Transverse colon (tissue), 4 donors: ENCODE measurements around the gene ACVR2A.

Experiments
- CTCF ChIP-seq, 5 experiments: fragments of 200-600 bp in 3 of 5; fragments of 450-650 bp in 2 of 5; sonication (generic) in 3 of 5; IDR thresholded peaks; 1 replicate in 2 of 5; 2 replicates in 3 of 5; pipeline ENCODE4 v1.5.1; 2016 to 2017; ENCODE audit warnings: antibody characterized with exemption in 5 of 5, inconsistent platforms in 3 of 5, mild to moderate bottlenecking in 2 of 5, moderate library complexity in 1 of 5
- EP300 ChIP-seq: sonication (generic); formaldehyde crosslinking; IDR thresholded peaks from one replicate; pipeline ENCODE4 v1.6.1; 2017; ENCODE audit warnings: antibody characterized with exemption, low read depth
- POLR2A ChIP-seq: fragments of 450-650 bp; IDR thresholded peaks from one replicate; pipeline ENCODE4 v1.6.1; 2016; ENCODE audit warnings: antibody characterized with exemption, mild to moderate bottlenecking, moderate library complexity
- POLR2AphosphoS5 ChIP-seq, 3 donors: sonication (generic); formaldehyde crosslinking; IDR thresholded peaks; one replicate each; pipeline ENCODE4 v1.6.1; 2016; ENCODE audit warnings: antibody characterized with exemption in 3 of 3

DNA sequence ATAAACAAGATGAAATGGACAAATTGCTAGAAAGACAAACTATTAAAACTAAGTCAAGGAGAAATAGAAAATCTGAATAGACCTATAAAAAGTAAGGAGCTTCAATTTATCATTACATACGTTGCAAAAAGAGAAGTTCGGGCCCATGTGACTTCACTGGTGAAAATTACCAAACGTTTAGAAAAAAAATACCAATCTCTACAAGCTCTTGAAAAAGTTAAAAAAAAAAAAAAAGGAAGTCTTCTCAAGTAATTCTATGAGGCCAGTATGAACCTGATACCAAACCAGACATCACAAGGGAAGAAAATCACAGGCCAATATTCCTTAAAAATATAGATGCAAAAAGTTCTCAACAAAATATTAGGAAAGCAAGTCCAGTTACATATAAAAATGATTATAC is 20.2 kb upstream of the ACVR2A start:
- TF ChIP-seq POLR2AphosphoS5 (IDR thresholded peaks at IDR 0.05) (no peak), CTCF (IDR thresholded peaks at IDR 0.05) (no peak), POLR2A (no peak), EP300 (no peak)
